DND-41 (cell line): ENCODE measurements around the gene MAN2B1.
A peak's percentile ranks its signal among the peaks of the same experiment; 100 is the strongest.

ENCODE experiments used
- ATAC-seq: fragments of 200-7000 bp; cut with Tn5 transposase; 3 replicates; pipeline ENCODE4 v1.9.1; 2021; ENCODE audit warnings: low read depth; ENCODE audit not compliant: insufficient read depth
- DNase-seq: peaks from one replicate; pipeline ENCODE4 v3.0.0-alpha.2; 2020
- H2AFZ ChIP-seq: 2 replicates; pipeline ENCODE4 v1.6.0; 2012; ENCODE audit warnings: low read depth, low read length
- H3K27ac ChIP-seq: 2 replicates; pipeline ENCODE4 v1.5.1; 2012; ENCODE audit warnings: low read length, inconsistent platforms
- H3K27me3 ChIP-seq: fragments of 200-600 bp; sonication (generic); 2 replicates; pipeline ENCODE4 v1.6.0; 2012; ENCODE audit warnings: low read length, mild to moderate bottlenecking, inconsistent platforms; ENCODE audit not compliant: insufficient read depth, poor library complexity
- H3K36me3 ChIP-seq: 2 replicates; pipeline ENCODE4 v1.5.1; 2012; ENCODE audit warnings: low read length, inconsistent platforms; ENCODE audit not compliant: insufficient read depth
- H3K4me1 ChIP-seq: 2 replicates; pipeline ENCODE4 v1.5.1; 2012; ENCODE audit warnings: mild to moderate bottlenecking, low read length; ENCODE audit not compliant: insufficient read depth
- H3K4me2 ChIP-seq: 2 replicates; pipeline ENCODE4 v1.6.0; 2012; ENCODE audit warnings: mild to moderate bottlenecking, moderate library complexity, low read length, inconsistent platforms; ENCODE audit not compliant: insufficient read depth
- H3K4me3 ChIP-seq, 2 experiments: fragments of 200-600 bp in 1 of 2; shearing (Covaris generic) in 1 of 2; 2 replicates each; pipeline ENCODE4 v1.5.1; 2012 to 2016; ENCODE audit warnings: inconsistent platforms in 2 of 2, low read length in 2 of 2, mild to moderate bottlenecking in 2 of 2, low read depth in 1 of 2, moderate library complexity in 1 of 2
- H3K79me2 ChIP-seq: 2 replicates; pipeline ENCODE4 v1.6.0; 2012; ENCODE audit warnings: low read length, inconsistent platforms; ENCODE audit not compliant: insufficient read depth
- H3K9ac ChIP-seq: 2 replicates; pipeline ENCODE4 v1.6.0; 2012; ENCODE audit warnings: low read depth, mild to moderate bottlenecking, inconsistent platforms, low read length, moderate library complexity
- H3K9me3 ChIP-seq: 2 replicates; pipeline ENCODE4 v1.5.1; 2012; ENCODE audit warnings: low read length, moderate library complexity, mild to moderate bottlenecking, inconsistent platforms; ENCODE audit not compliant: insufficient read depth, severe bottlenecking
- H4K20me1 ChIP-seq: 2 replicates; pipeline ENCODE4 v1.6.0; 2012; ENCODE audit warnings: low read length; ENCODE audit not compliant: insufficient read depth
- EZH2 ChIP-seq: IDR thresholded peaks from 3 replicates; pipeline ENCODE4 v1.6.1; 2012; ENCODE audit warnings: borderline replicate concordance, low read depth, mild to moderate bottlenecking, moderate library complexity, low read length, inconsistent platforms; ENCODE audit not compliant: severe bottlenecking
- TF ChIP-seq, protein P1 (sequence below): IDR thresholded peaks from 2 replicates; pipeline ENCODE4 v1.5.1; 2012; ENCODE audit warnings: borderline replicate concordance, low read length, moderate library complexity, mild to moderate bottlenecking; ENCODE audit not compliant: poor library complexity, severe bottlenecking; ENCODE audit errors: extremely low read depth

Gene MAN2B1

DNA sequence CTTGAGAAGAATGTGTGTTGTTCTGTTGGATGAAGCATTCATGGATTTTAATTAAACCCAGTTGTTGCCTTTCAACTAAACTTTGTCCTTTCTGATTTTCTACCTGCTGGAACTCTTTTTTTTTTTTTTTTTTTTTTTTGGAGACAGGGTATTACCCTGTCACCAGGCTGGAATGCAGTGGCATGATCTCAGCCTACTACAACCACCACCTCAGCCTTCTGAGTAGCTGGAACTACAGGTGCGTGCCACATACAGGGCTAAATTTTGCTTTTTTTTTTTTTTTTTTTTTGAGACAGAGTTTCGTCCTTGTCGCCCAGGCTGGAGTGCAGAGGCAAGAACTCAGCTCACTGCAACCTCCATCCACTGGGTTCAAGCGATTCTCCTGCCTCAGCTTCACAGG is 48.9 kb downstream of the MAN2B1 start:
- H3K9me3 ChIP-seq = no peaks in the 10 kb centered on the region
- no peak overlapping the region for H2AFZ ChIP-seq
- peaks cover 18% of the 10 kb centered on the region for H3K4me1 ChIP-seq
- DNase-seq (no peak), ATAC-seq (no peak)
- TF ChIP-seq, protein P1, sequence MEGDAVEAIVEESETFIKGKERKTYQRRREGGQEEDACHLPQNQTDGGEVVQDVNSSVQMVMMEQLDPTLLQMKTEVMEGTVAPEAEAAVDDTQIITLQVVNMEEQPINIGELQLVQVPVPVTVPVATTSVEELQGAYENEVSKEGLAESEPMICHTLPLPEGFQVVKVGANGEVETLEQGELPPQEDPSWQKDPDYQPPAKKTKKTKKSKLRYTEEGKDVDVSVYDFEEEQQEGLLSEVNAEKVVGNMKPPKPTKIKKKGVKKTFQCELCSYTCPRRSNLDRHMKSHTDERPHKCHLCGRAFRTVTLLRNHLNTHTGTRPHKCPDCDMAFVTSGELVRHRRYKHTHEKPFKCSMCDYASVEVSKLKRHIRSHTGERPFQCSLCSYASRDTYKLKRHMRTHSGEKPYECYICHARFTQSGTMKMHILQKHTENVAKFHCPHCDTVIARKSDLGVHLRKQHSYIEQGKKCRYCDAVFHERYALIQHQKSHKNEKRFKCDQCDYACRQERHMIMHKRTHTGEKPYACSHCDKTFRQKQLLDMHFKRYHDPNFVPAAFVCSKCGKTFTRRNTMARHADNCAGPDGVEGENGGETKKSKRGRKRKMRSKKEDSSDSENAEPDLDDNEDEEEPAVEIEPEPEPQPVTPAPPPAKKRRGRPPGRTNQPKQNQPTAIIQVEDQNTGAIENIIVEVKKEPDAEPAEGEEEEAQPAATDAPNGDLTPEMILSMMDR = no peak
- no peak for TF ChIP-seq EZH2
- peaks cover 82% of the 10 kb centered on the region for H3K79me2 ChIP-seq
- no peak overlapping the region for H3K9ac ChIP-seq
- H4K20me1 ChIP-seq = peaks cover 20% of the 10 kb centered on the region
- H3K27ac ChIP-seq = no peak overlapping the region
- no peak overlapping the region for H3K4me3 ChIP-seq
- peaks cover 9% of the 10 kb centered on the region for H3K36me3 ChIP-seq
- no peak overlapping the region for H3K4me2 ChIP-seq
- no peaks in the 10 kb centered on the region for H3K27me3 ChIP-seq

DNA sequence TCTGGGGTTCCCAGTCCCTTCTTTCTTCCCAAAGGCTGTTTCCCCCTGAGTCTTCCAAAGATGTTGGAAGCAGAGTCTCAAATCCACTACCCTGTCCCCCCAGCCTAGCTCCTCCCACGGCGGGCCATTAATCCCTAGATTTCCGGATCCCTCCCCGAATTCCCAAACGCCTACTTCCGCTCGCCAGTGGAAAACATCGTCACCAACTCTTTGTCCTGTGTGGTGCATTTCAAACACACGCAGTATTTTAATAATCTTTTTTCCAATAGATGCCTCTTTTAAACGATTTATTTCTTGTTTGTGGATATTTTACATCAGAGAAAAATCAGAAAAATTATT is 55.2 kb downstream of the MAN2B1 start:
- Histone ChIP-seq H3K4me3 (peak overlapping the region; percentile 74 to 84), H2AFZ (peak overlapping the region; percentile 88), H4K20me1 (peaks cover 28% of the 10 kb centered on the region), H3K79me2 (peaks cover 79% of the 10 kb centered on the region), H3K27ac (peak overlapping the region; percentile 80), H3K4me2 (peak overlapping the region; percentile 82), H3K36me3 (peaks cover 26% of the 10 kb centered on the region), H3K9ac (peak overlapping the region; percentile 86), H3K9me3 (no peaks in the 10 kb centered on the region), H3K27me3 (no peaks in the 10 kb centered on the region), H3K4me1 (peaks cover 47% of the 10 kb centered on the region)
- ATAC-seq = no peak
- no peak for DNase-seq
- TF ChIP-seq, protein P1 = no peak
- no peak for TF ChIP-seq EZH2

DNA sequence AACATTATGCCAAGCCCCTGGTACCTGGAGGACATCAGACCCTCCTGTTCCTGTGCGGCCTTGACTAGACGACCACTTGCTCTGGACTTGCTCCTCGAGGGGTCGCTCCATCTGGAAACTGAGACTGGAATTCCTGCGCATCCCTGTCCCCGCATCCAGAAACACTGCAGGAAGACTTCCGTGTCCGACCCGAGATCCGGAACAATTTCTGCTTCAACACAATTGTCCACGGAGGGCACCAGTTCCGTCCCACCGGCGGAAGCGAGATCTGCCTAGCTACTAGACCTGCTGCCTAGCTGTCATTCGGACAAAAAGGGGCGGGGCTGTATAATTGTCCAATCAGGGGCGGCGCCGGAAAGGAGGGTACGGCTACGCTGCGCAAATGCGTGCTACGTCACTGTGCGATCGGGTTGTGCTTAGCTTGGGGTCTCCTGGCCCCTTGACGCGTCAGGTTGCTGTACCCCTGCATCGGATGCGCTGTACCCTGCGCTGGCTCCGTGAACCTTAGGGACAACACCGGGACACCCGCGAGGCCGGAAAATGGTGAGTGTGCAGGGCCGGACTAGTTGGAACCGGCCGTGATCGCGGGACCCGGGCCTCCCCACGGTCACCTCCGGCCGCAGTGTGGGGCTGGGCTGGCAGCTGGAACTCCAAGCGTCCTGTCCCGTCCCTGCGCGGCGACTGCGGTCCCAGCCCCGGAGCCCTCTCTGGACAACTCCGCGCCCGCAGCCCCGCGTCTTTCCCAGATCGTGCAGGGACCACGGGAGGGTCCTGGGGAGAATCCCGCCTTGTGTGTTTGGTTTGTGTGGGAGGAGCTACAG is 55.8 kb downstream of the MAN2B1 start, which contains the start of the genes ZNF490 and ZNF791:
ZNF490 (minus strand) TSS at position 274 of the 821 bp plus-strand sequence; CDS start at position 141, 133 bp downstream.
ZNF791 (plus strand) TSS at position 381 of the 821 bp plus-strand sequence; CDS start at position 541, 160 bp downstream.
- ATAC-seq (peak; percentile 94), DNase-seq (peak; percentile 99)
- TF ChIP-seq, protein P1 = peak; percentile 19
- no peak for TF ChIP-seq EZH2
- Histone ChIP-seq H3K4me1 (peaks cover 47% of the 10 kb centered on the region), H3K4me3 (peak within 1 kb of the TSS; percentile 74 to 84), H3K36me3 (peaks cover 26% of the 10 kb centered on the region), H3K79me2 (peaks cover 73% of the 10 kb centered on the region), H3K27me3 (no peaks in the 10 kb centered on the region), H3K9me3 (no peaks in the 10 kb centered on the region), H3K9ac (peak within 1 kb of the TSS; percentile 86), H4K20me1 (peaks cover 24% of the 10 kb centered on the region), H2AFZ (peak within 1 kb of the TSS; percentile 88), H3K4me2 (peak within 1 kb of the TSS; percentile 82), H3K27ac (peak within 1 kb of the TSS; percentile 80)
